ENCODE measurements around the gene IRF2BP2.

Gene IRF2BP2

GRCh38 chr1:234633246-234634003 is 23.4 kb upstream of the IRF2BP2 start:
- no peak for DNase-seq

- DNase-seq: no peak
These were observed 22.2 kb upstream of the IRF2BP2 start for GRCh38 chr1:234632225-234632624.

- no peak for DNase-seq
These were observed 21.7 kb upstream of the IRF2BP2 start for GRCh38 chr1:234631721-234632125.

- no peak for DNase-seq
These were observed 19.0 kb upstream of the IRF2BP2 start for GRCh38 chr1:234629026-234629425.

GRCh38 chr1:234628089-234628488 is 18.1 kb upstream of the IRF2BP2 start:
- no peak for DNase-seq

GRCh38 chr1:234627009-234627950 is 17.3 kb upstream of the IRF2BP2 start:
- no peak for DNase-seq

- DNase-seq: no peak
These were observed 16.4 kb upstream of the IRF2BP2 start for GRCh38 chr1:234626391-234626790.

GRCh38 chr1:234624724-234625117 is 14.7 kb upstream of the IRF2BP2 start:
- DNase-seq: no peak

GRCh38 chr1:234621657-234622335 is 11.8 kb upstream of the IRF2BP2 start:
- DNase-seq: no peak

- no peak for DNase-seq
These were observed 11.1 kb upstream of the IRF2BP2 start for GRCh38 chr1:234621127-234621468.

- DNase-seq: no peak
These were observed 10.5 kb upstream of the IRF2BP2 start for GRCh38 chr1:234620272-234621126.

GRCh38 chr1:234619794-234620247 is 9.8 kb upstream of the IRF2BP2 start:
- no peak for DNase-seq

GRCh38 chr1:234619071-234619480 is 9.1 kb upstream of the IRF2BP2 start:
- no peak for DNase-seq

GRCh38 chr1:234618737-234619049 is 8.7 kb upstream of the IRF2BP2 start:
- DNase-seq: no peak

- DNase-seq: no peak
These were observed 8.2 kb upstream of the IRF2BP2 start for GRCh38 chr1:234617986-234618736.

- DNase-seq: no peak
These were observed 7.4 kb upstream of the IRF2BP2 start for GRCh38 chr1:234617131-234617985.

- DNase-seq: no peak
These were observed 6.7 kb upstream of the IRF2BP2 start for GRCh38 chr1:234616644-234617043.

- DNase-seq: no peak
These were observed 4.1 kb upstream of the IRF2BP2 start for GRCh38 chr1:234614081-234614489.

GRCh38 chr1:234613128-234613875 is 3.3 kb upstream of the IRF2BP2 start:
- no peak for DNase-seq
